GM12864 (cell line): ENCODE data around the gene CHCHD6.

ENCODE experiments used
- DNase-seq: peaks from one replicate; pipeline ENCODE4 v3.0.0-alpha.2; 2011; ENCODE audit warnings: low read depth
- H3K4me3 ChIP-seq: 2 replicates; pipeline ENCODE4 v1.5.1; 2011; ENCODE audit warnings: mild to moderate bottlenecking, low read depth, low read length, control low read depth
- CTCF ChIP-seq: IDR thresholded peaks from 2 replicates; pipeline ENCODE4 v1.5.1; 2011; ENCODE audit warnings: low read depth, mild to moderate bottlenecking, moderate library complexity, low read length, control low read depth, inconsistent platforms; ENCODE audit errors: missing control alignments

Gene CHCHD6

GRCh38 chr3:126961791-126962461 is 257.9 kb downstream of the CHCHD6 start:
- H3K4me3 ChIP-seq, result no peak overlapping the region
- TF ChIP-seq CTCF, result no peak
- DNase-seq, result no peak

DNA sequence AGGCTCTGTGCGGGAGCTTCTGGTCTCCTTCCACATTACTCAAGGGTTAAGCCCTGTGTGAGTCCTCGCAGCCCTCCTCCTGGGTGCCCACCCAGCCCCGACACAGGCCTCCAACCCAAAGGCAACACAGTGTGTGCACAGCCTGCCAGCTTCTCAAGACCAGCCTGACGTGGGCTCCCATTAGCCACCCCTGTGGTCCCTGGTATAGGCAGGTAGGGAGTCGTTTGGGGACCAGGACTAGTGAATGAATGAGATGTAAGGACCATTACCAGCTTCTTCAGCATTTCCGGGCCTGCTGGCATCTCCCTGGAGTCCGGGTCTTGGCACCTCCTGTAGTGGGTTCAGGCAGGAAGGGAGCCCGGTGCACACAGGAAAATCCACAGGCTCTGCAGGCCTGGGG is 258.7 kb downstream of the CHCHD6 start:
- no peak for DNase-seq
- H3K4me3 ChIP-seq, result no peak overlapping the region
- no peak for TF ChIP-seq CTCF

DNA sequence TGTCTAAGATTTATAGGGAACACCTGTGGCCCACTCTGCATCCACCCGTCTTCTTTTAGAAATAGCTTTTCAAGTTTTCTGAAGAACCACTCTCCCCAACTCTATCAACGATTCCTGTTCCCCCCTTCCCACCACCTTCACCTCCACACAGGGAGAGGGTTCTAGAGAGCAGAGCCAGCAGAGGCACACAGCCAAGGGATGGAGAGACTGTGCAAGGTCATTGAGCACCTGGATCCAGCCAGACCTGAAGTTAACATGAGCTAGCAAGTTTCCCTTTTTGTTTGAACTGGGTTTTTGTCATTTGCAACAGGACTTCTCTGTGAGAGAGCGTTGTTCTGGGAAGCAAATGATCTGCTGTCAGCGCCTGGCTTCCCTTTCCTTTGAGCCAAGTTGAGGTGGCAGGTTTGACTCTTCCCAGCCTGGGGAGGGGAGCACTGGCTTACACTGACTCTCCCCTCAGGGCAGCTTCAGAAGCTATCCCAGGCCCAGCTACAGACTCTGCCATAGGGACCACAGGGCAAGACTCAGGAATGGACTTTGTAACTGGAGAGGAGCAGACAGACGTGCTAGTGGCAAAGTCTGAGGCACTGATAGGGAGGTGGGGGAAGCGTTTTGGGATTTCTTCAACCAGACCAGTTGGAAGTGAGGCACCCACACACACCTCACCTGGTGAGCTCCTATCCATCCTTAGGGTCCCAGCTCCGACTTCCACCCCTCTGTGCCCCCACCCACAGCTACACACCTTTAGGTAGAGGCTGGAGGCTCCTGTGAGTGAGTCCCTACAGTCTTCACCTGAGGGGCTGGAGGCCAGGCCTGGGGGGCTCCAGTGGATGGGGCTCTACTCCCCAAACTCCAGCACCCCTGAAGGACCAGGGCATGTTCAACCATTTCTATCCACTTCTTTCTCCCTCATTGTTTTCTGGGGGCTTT is 259.5 kb downstream of the CHCHD6 start:
- no peak for TF ChIP-seq CTCF
- DNase-seq, result no peak

DNA sequence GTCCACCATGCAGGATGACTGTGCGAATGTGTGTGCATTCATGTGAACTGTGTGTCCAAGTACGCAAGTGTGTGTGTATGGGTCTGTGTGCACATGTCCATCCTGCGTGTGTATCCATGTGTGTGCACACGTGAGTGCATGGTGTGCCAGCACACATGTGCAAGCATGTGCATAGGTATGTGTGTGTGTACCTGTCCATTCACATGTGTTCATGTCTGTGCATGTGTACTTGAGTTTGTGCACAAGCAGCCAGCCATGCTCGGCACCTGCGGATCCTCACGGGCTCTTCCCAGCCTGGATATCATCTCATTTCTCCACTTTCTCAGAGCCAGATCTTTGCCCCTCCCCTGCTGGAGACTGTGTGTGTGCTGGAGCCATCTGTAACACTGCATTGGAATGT is 260.2 kb downstream of the CHCHD6 start:
- no peak for DNase-seq
- no peak overlapping the region for H3K4me3 ChIP-seq
- no peak for TF ChIP-seq CTCF

More for the DNA sequence above, 259.5 kb downstream of the CHCHD6 start:
- H3K4me3 ChIP-seq, result no peak overlapping the region

DNA sequence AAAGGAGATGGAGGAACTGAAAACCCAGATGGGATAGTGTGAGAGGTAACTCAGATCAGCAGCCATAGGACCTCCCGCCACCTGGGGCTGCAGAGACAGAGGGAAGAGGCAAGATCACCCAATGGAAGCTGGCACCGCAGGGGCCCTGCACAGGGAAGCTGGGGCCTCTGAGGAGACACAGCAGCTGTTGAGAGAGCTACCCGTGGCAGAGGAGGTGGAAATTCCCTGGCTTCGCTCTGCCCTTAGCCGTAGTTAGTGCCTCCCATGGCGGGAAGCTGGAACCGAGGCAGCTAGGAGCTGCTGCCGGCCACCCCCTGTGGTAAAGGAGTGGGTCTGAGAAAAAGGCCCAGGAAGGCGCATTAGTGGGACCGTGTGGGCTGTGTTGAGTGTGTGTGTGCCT is 260.9 kb downstream of the CHCHD6 start:
- H3K4me3 ChIP-seq, result no peak overlapping the region
- TF ChIP-seq CTCF, result no peak
- no peak for DNase-seq

GRCh38 chr3:126965526-126966080 is 261.6 kb downstream of the CHCHD6 start:
- no peak for DNase-seq
- TF ChIP-seq CTCF, result no peak
- H3K4me3 ChIP-seq, result no peak overlapping the region
